ENCODE measurements around the gene LCP2. TPM values are rescaled to one million over a fixed set of nuclear protein-coding genes. Genes with fewer than 3 reads are reported as not detected.

The LCP2 gene
- total and polyA plus RNA-seq, 7 experiments from 2014 or later = 189 to 414 (median 295) TPM

DNA sequence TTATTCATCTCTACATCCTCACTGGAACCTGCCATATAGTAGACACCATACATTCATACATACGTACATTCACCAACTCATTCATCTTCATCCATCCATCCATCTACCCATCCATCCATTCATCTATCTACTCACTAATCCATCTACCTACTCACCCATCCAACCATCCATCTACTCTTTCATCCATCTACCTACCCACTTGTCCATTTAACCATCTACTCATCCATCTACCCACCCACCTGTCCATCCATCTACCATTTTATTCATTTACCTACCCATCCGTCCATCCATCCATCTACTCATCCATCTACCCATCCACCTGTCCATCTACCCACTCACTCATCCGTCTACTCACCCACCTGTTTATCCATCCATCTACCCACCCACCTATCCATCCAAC is 31.9 kb upstream of the LCP2 start:
- intact Hi-C loops (cut with micrococcal nuclease) = no loop called here
- POLR2A ChIA-PET = interaction anchor here (0.9 to 10.0 kb wide), 8 partner anchors 14 to 67 kb away, joined by 3 to 391 read pairs (median 20); partner anchors contain the start of gene LCP2
- Mint-ChIP-seq H3K9me3 (peaks cover 0 to 5% (median 0%) of the 10 kb centered on the region in 11 donors), H3K27me3 (peaks cover 0 to 3% (median 0%) of the 10 kb centered on the region in 5 donors), H3K27ac (no peak overlapping the region), H3K4me1 (peaks cover 0 to 41% (median 13%) of the 10 kb centered on the region in 7 donors), H3K36me3 (peaks cover 0 to 2% (median 0%) of the 10 kb centered on the region in 5 donors), H3K4me3 (no peak overlapping the region)
- DNase-seq (no peak), ATAC-seq (no peak)
- H3K27me3 ChIP-seq (ENCODE audit: control insufficient read depth in 2 of 2, insufficient read depth in 2 of 2, low read length in 2 of 2) = no peaks in the 10 kb centered on the region
- peak overlapping the region; percentile 87 for H3K27ac ChIP-seq (ENCODE audit: low read depth, low read length)
- no peak overlapping the region for H3K4me3 ChIP-seq (ENCODE audit: low read length)
- no peaks in the 10 kb centered on the region for H3K36me3 ChIP-seq (ENCODE audit: control insufficient read depth in 2 of 3, insufficient read depth in 3 of 3, low read length in 3 of 3)
- H3K4me1 ChIP-seq (ENCODE audit: control insufficient read depth in 2 of 2, insufficient read depth in 2 of 2, low read length in 2 of 2) = peaks cover 71 to 77% of the 10 kb centered on the region in 2 donors
- H3K9me3 ChIP-seq (ENCODE audit: control insufficient read depth in 2 of 3, low read length in 3 of 3) = no peaks in the 10 kb centered on the region
- CTCF ChIA-PET = interaction anchor here (0.6 to 7.9 kb wide), 5 partner anchors 10 to 53 kb away, joined by 3 to 120 read pairs (median 3); partner anchors contain the start of gene LCP2

DNA sequence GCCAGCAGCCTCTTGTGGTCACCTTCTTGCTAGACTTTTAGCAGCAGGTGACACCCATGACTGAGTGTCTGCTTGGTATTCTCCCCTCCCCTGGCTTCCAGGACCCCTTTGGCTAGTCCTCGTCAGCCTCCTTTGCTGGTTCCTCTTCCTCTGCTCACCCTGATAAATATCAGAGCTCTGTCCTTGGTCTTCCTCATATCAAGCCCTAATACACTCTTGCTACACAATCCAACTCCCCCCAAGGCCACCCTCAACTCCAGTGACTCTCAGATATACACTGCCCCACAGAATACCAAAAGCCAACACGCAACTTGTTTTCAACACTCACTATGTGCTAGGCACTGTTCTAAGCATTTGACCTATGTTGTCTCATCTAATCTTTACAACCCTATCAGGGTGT is 30.3 kb upstream of the LCP2 start:
- CTCF ChIA-PET = interaction anchor here (1.5 to 7.9 kb wide), 2 partner anchors 14 to 31 kb away, joined by 5 to 120 read pairs; partner anchors contain the start of gene LCP2
- intact Hi-C loops (cut with micrococcal nuclease) = loop anchor here in 1 of 2 donors (1.0 kb wide), 1 partner anchor 9 kb away; no protein-coding TSS in a partner anchor
- DNase-seq = no peak
- Mint-ChIP-seq H3K27me3 (peaks cover 0 to 3% (median 0%) of the 10 kb centered on the region in 5 donors), H3K9me3 (peaks cover 0 to 5% (median 0%) of the 10 kb centered on the region in 11 donors), H3K27ac (no peak overlapping the region), H3K4me3 (no peak overlapping the region), H3K36me3 (peaks cover 0 to 2% (median 0%) of the 10 kb centered on the region in 5 donors), H3K4me1 (peaks cover 0 to 34% (median 22%) of the 10 kb centered on the region in 7 donors)
- no peak for ATAC-seq
- no peak overlapping the region for H3K27ac ChIP-seq (ENCODE audit: low read depth, low read length)
- H3K36me3 ChIP-seq (ENCODE audit: control insufficient read depth in 2 of 3, insufficient read depth in 3 of 3, low read length in 3 of 3) = no peaks in the 10 kb centered on the region
- POLR2A ChIA-PET = interaction anchor here (1.3 to 10.0 kb wide), 7 partner anchors 8 to 53 kb away, joined by 4 to 391 read pairs (median 9); partner anchors contain the start of gene LCP2
- H3K9me3 ChIP-seq (ENCODE audit: control insufficient read depth in 2 of 3, low read length in 3 of 3) = no peaks in the 10 kb centered on the region
- peaks cover 55 to 60% of the 10 kb centered on the region in 2 donors for H3K4me1 ChIP-seq (ENCODE audit: control insufficient read depth in 2 of 2, insufficient read depth in 2 of 2, low read length in 2 of 2)
- H3K27me3 ChIP-seq (ENCODE audit: control insufficient read depth in 2 of 2, insufficient read depth in 2 of 2, low read length in 2 of 2) = no peaks in the 10 kb centered on the region
- no peak overlapping the region for H3K4me3 ChIP-seq (ENCODE audit: low read length)

DNA sequence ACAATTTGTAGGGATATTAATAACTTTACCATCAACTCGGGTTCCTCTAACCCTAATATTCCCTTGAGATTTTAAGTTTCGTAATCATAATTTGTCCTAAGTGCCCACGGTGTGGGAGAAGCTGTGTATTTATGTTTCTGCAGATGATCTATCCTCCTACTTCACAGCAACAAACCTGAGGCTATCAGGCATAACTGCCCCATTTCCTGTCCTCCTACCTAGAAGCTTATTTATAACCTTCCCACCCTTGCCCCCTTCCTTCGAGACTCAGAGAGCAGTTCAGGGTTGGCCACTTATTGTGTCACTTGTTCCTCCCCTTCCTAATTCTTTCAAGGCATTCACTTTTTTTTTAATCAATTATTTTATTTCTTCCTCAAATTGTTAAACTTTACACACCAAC is 29.6 kb upstream of the LCP2 start:
- Mint-ChIP-seq H3K4me1 (peaks cover 0 to 30% (median 22%) of the 10 kb centered on the region in 7 donors), H3K4me3 (no peak overlapping the region), H3K27ac (no peak overlapping the region), H3K36me3 (peaks cover 0 to 2% (median 0%) of the 10 kb centered on the region in 5 donors), H3K27me3 (peaks cover 0 to 3% (median 0%) of the 10 kb centered on the region in 5 donors), H3K9me3 (peaks cover 0 to 5% (median 0%) of the 10 kb centered on the region in 11 donors)
- H3K27ac ChIP-seq (ENCODE audit: low read depth, low read length) = no peak overlapping the region
- H3K4me3 ChIP-seq (ENCODE audit: low read length) = no peak overlapping the region
- no peaks in the 10 kb centered on the region for H3K36me3 ChIP-seq (ENCODE audit: control insufficient read depth in 2 of 3, insufficient read depth in 3 of 3, low read length in 3 of 3)
- ATAC-seq (no peak), DNase-seq (no peak)
- CTCF ChIA-PET = interaction anchor here (0.9 to 1.5 kb wide), 4 partner anchors 12 to 53 kb away, joined by 3 to 7 read pairs (median 6); no protein-coding TSS in a partner anchor
- H3K9me3 ChIP-seq (ENCODE audit: control insufficient read depth in 2 of 3, low read length in 3 of 3) = no peaks in the 10 kb centered on the region
- H3K27me3 ChIP-seq (ENCODE audit: control insufficient read depth in 2 of 2, insufficient read depth in 2 of 2, low read length in 2 of 2) = no peaks in the 10 kb centered on the region
- peaks cover 49 to 54% of the 10 kb centered on the region in 2 donors for H3K4me1 ChIP-seq (ENCODE audit: control insufficient read depth in 2 of 2, insufficient read depth in 2 of 2, low read length in 2 of 2)
- intact Hi-C loops (cut with micrococcal nuclease) = loop anchor here in 1 of 2 donors (1.0 kb wide), 1 partner anchor 8 kb away; no protein-coding TSS in a partner anchor
- POLR2A ChIA-PET = interaction anchor here (0.8 to 10.0 kb wide), 7 partner anchors 11 to 53 kb away, joined by 3 to 391 read pairs (median 9); partner anchors contain the start of gene LCP2

DNA sequence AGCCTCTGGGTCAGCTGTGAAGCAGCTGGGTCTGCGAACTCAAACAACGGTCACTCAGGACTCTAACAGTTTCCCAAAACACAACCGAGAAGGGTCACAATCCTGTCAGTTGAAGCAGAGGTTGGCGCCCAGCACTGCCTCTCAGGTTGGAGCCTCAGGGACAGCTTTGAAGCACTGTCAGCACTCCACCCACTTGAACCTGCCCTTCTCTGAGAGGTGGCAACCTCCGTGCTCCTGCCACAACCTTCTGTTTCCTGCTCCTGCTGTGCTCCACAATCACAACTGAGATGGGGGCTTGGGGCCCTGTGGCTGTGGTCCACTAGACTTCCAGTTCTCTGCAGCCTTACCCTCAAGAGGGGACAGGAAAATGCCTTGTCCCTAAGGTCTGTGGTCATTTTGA is 21.7 kb upstream of the LCP2 start:
- ChIA-PET CTCF (interaction anchor here (0.8 to 1.8 kb wide), 4 partner anchors 15 to 53 kb away, joined by 3 to 5 read pairs (median 4); no protein-coding TSS in a partner anchor), POLR2A (interaction anchor here (0.6 to 39.5 kb wide), 6 partner anchors 9 to 57 kb away, joined by 3 to 1119 read pairs (median 5); partner anchors contain the start of gene LCP2)
- no peaks in the 10 kb centered on the region for H3K36me3 ChIP-seq (ENCODE audit: control insufficient read depth in 2 of 3, insufficient read depth in 3 of 3, low read length in 3 of 3)
- peak; percentile 63 for ATAC-seq
- intact Hi-C loops (cut with micrococcal nuclease) = loop anchor here in 1 of 2 donors (1.0 kb wide), 1 partner anchor 8 kb away; no protein-coding TSS in a partner anchor
- no peaks in the 10 kb centered on the region for H3K9me3 ChIP-seq (ENCODE audit: control insufficient read depth in 2 of 3, low read length in 3 of 3)
- Mint-ChIP-seq H3K4me1 (peaks cover 16 to 70% (median 50%) of the 10 kb centered on the region in 7 donors), H3K36me3 (peaks cover 0 to 9% (median 0%) of the 10 kb centered on the region in 5 donors), H3K4me3 (peak overlapping the region in 6 of 10 donors; percentile 1 to 65 (median 46)), H3K27ac (peak overlapping the region in 8 of 9 donors; percentile 42 to 91 (median 68)), H3K27me3 (peaks cover 0 to 7% (median 0%) of the 10 kb centered on the region in 5 donors), H3K9me3 (peaks cover 0 to 3% (median 0%) of the 10 kb centered on the region in 11 donors)
- H3K4me1 ChIP-seq (ENCODE audit: control insufficient read depth in 2 of 2, insufficient read depth in 2 of 2, low read length in 2 of 2) = peaks cover 6 to 13% of the 10 kb centered on the region in 2 donors
- DNase-seq = no peak
- H3K27me3 ChIP-seq (ENCODE audit: control insufficient read depth in 2 of 2, insufficient read depth in 2 of 2, low read length in 2 of 2) = no peaks in the 10 kb centered on the region
- H3K4me3 ChIP-seq (ENCODE audit: low read length) = no peak overlapping the region
- no peak overlapping the region for H3K27ac ChIP-seq (ENCODE audit: low read depth, low read length)

DNA sequence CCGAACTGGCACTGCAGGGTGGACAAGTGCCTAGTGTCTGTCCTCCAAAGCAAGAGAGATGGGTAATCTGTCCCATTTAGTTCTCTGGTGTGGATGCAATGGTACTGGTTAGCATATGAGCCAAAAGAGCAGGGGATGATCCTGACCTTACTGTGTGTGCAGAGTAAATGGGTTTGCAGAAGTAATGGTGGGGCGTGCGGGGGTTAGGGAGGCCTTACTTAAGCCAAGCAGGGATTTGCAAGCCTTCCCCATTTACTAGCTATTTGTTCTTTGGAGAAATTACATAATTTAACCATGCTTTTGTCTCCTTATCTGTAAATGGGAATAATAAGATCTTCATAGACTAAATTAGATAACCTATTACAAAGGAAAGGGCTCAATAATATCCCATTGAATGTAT is 19.9 kb upstream of the LCP2 start:
- ChIA-PET POLR2A (interaction anchor here (2.0 to 39.5 kb wide), 3 partner anchors 8 to 28 kb away, joined by 8 to 1119 read pairs (median 51); partner anchors contain the start of gene LCP2), CTCF (interaction anchor here (1.4 kb wide), 1 partner anchor 44 kb away, joined by 3 read pairs; no protein-coding TSS in a partner anchor)
- Mint-ChIP-seq H3K36me3 (peaks cover 0 to 9% (median 0%) of the 10 kb centered on the region in 5 donors), H3K4me1 (peaks cover 21 to 77% (median 61%) of the 10 kb centered on the region in 7 donors), H3K27me3 (peaks cover 0 to 7% (median 0%) of the 10 kb centered on the region in 5 donors), H3K27ac (peak overlapping the region in 3 of 9 donors; percentile 36 to 81 (median 53)), H3K4me3 (no peak overlapping the region), H3K9me3 (peaks cover 0 to 2% (median 0%) of the 10 kb centered on the region in 11 donors)
- Histone ChIP-seq H3K36me3 (ENCODE audit: control insufficient read depth in 2 of 3, insufficient read depth in 3 of 3, low read length in 3 of 3) (no peaks in the 10 kb centered on the region), H3K27ac (ENCODE audit: low read depth, low read length) (no peak overlapping the region), H3K4me1 (ENCODE audit: control insufficient read depth in 2 of 2, insufficient read depth in 2 of 2, low read length in 2 of 2) (peaks cover 23 to 31% of the 10 kb centered on the region in 2 donors), H3K9me3 (ENCODE audit: control insufficient read depth in 2 of 3, low read length in 3 of 3) (no peaks in the 10 kb centered on the region), H3K4me3 (ENCODE audit: low read length) (no peak overlapping the region), H3K27me3 (ENCODE audit: control insufficient read depth in 2 of 2, insufficient read depth in 2 of 2, low read length in 2 of 2) (no peaks in the 10 kb centered on the region)
- DNase-seq (no peak), ATAC-seq (no peak)
- intact Hi-C loops (cut with micrococcal nuclease) = no loop called here

DNA sequence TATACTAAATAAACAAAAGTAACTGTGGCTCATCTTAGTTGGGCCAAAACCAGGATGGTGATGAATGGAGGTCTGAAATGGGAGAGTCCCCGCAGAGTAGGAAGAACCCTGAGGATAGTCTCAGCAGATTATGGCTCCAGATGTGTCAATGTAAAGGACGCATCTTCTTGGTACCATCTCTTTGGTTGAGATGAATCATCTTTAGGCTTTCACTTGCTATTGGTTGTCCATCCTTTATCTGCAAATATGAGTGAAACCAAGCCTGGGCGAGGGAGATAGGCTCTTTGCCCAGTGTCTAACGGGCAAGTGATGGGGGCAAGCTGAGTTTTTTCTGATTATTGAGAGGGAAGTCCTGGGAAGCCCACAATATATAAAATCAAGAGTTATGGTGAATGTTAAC is 19.4 kb upstream of the LCP2 start:
- Histone ChIP-seq H3K4me3 (ENCODE audit: low read length) (no peak overlapping the region), H3K27me3 (ENCODE audit: control insufficient read depth in 2 of 2, insufficient read depth in 2 of 2, low read length in 2 of 2) (no peaks in the 10 kb centered on the region), H3K36me3 (ENCODE audit: control insufficient read depth in 2 of 3, insufficient read depth in 3 of 3, low read length in 3 of 3) (no peaks in the 10 kb centered on the region), H3K9me3 (ENCODE audit: control insufficient read depth in 2 of 3, low read length in 3 of 3) (no peaks in the 10 kb centered on the region), H3K27ac (ENCODE audit: low read depth, low read length) (no peak overlapping the region), H3K4me1 (ENCODE audit: control insufficient read depth in 2 of 2, insufficient read depth in 2 of 2, low read length in 2 of 2) (peaks cover 29 to 37% of the 10 kb centered on the region in 2 donors)
- Mint-ChIP-seq H3K27ac (peak overlapping the region in 1 of 9 donors; percentile 9), H3K9me3 (peaks cover 0 to 2% (median 0%) of the 10 kb centered on the region in 11 donors), H3K36me3 (peaks cover 0 to 9% (median 0%) of the 10 kb centered on the region in 5 donors), H3K27me3 (peaks cover 0 to 7% (median 0%) of the 10 kb centered on the region in 5 donors), H3K4me3 (no peak overlapping the region), H3K4me1 (peaks cover 27 to 83% (median 66%) of the 10 kb centered on the region in 7 donors)
- CTCF ChIA-PET = interaction anchor here (1.4 kb wide), 1 partner anchor 43 kb away, joined by 3 read pairs; no protein-coding TSS in a partner anchor
- POLR2A ChIA-PET = interaction anchor here (1.1 to 39.5 kb wide), 4 partner anchors 8 to 27 kb away, joined by 5 to 1119 read pairs (median 30); partner anchors contain the start of gene LCP2
- DNase-seq = no peak
- no peak for ATAC-seq
- intact Hi-C loops (cut with micrococcal nuclease) = no loop called here
